Measurements from ENCODE around the gene E2F6.

DNA sequence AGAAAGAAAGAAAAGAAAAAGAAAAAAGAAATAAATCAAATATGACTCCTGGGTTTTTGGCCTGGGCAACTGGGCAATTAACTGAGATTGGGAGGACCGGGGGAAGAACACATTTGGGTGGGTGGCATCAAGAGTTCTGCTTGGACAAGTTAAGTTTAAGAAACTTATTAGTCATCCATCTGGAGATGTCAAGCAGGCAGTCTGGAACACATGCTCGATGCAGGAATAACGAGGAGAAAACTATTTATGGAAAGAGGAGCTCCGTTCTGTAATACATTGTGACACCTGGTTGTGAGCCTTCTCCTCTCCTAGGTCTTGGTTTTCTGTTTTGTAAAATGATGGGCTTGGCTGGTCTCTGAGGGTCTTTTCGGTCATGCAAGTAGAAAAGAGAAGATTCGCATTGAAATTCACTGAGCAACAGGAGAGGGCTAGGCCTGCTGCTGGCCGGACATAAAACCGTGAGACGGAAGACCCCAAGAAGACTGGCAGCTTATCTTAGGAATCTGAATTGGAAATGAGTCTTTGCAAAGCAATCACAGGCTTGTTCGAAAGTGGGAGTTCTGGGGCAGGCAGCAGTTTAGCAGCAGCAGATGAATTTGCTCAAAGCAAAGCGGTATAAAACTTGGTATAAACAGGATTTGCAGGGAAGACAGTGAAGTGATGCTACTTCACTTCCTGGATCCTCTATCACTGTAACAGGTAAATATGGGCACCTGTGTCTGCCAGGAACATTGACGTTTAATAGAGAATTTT is 51.4 kb downstream of the E2F6 start:
- TF ChIP-seq, protein P1, sequence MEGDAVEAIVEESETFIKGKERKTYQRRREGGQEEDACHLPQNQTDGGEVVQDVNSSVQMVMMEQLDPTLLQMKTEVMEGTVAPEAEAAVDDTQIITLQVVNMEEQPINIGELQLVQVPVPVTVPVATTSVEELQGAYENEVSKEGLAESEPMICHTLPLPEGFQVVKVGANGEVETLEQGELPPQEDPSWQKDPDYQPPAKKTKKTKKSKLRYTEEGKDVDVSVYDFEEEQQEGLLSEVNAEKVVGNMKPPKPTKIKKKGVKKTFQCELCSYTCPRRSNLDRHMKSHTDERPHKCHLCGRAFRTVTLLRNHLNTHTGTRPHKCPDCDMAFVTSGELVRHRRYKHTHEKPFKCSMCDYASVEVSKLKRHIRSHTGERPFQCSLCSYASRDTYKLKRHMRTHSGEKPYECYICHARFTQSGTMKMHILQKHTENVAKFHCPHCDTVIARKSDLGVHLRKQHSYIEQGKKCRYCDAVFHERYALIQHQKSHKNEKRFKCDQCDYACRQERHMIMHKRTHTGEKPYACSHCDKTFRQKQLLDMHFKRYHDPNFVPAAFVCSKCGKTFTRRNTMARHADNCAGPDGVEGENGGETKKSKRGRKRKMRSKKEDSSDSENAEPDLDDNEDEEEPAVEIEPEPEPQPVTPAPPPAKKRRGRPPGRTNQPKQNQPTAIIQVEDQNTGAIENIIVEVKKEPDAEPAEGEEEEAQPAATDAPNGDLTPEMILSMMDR (conservative IDR thresholded peaks at IDR 0.05; ENCODE audit: low read depth, low read length), result no peak
- no peak for TF ChIP-seq EZH2 (IDR thresholded peaks at IDR 0.05; ENCODE audit: borderline replicate concordance, low read depth, low read length, poor library complexity, severe bottlenecking)

Measured in A673 (cell line).